GM19463 (cell line): ENCODE measurements around the gene AXIN1.
"Not testable (repeated sequence)": the region's sequence is repeated elsewhere in the genome, so short reads cannot be mapped to it uniquely, and the experiment has no call there.

Experiments
- ATAC-seq: cut with Tn5 transposase; IDR thresholded peaks from one replicate; pipeline ENCODE4 v1.9.1; 2021; ENCODE audit warnings: mild to moderate bottlenecking, moderate library complexity; ENCODE audit not compliant: unreplicated experiment

The AXIN1 gene

DNA sequence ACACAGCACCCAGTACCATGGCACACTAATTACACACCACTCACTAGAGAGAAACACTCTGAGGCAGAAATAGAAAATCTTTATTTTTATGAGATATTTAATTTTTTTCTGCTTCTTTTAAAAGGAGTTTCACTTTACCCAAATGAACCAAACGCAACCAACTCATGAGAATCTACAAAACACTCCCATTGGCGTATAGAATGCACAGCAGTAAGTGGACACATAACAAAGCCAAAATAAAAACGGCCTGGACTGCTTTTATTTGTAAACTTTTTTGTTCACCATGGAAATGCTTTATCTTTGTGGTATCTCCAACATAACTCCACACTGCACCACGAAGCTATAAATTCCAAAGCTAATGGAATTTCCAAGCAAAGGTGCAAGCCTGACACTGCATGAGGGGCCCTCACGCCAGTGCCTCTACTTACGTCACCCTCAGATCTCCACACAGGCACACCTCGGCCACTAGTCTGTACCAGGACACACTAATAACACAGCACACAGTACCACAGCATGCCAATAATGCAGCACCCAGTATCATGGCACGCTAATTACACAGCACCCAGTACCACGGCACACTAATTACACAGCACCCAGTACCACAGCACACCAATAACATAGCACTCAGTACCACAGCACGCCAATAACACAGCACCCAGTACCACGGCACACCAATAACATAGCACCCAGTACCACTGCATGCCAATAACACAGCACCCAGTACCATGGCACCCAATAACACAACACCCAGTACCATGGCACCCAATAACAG lies 17.5 kb downstream of the AXIN1 start:
- ATAC-seq: not testable (repeated sequence)

DNA sequence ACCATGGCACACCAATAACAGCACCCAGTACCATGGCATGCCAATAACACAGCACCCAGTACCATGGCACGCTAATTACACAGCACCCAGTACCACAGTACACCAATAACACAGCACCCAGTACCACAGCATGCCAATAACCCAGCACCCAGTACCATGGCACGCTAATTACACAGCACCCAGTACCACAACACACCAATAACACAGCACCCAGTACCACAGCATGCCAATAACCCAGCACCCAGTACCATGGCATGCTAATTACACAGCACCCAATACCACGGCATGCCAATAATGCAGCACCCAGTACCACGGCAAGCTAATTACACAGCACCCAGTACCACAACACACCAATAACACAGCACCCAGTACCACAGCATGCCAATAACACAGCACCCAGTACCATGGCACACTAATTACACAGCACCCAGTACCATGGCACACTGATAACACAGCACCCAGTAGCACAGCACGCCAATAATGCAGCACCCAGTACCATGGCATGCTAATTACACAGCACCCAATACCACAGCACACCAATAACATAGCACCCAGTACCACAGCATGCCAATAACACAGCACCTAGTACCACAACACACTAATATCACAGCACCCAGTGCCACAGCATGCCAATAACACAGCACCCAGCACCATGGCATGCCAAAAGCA lies 18.2 kb downstream of the AXIN1 start:
- not testable (repeated sequence) for ATAC-seq

GRCh38 chr16:333406-334094 lies 19.0 kb downstream of the AXIN1 start:
- no peak for ATAC-seq

DNA sequence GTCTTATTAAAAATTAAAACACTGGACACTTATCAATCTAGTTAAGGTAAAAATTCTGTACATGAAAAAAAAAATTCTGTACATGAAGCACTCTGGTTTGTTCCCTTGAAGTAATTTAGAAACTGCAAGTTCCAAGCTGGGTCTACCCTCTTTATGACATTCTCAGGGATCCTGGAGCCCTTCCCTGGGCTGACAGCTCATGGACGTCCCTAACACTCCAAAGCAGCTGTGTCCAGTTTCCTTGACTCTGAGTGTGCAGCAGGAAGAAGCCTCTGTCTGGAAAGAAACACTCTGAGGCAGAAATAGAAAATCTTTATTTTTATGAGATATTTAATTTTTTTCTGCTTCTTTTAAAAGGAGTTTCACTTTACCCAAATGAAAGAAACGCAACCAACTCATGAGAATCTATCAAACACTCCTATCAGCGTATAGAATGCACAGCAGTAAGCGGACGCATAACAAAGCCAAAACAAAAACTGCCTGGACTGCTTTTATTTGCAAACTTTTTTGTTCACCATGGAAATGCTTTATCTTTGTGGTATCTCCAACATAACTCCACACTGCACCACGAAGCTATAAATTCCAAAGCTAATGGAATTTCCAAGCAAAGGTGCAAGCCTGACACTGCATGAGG lies 21.2 kb downstream of the AXIN1 start:
- not testable (repeated sequence) for ATAC-seq

GRCh38 chr16:330741-331140 lies 21.8 kb downstream of the AXIN1 start:
- ATAC-seq: no peak

DNA sequence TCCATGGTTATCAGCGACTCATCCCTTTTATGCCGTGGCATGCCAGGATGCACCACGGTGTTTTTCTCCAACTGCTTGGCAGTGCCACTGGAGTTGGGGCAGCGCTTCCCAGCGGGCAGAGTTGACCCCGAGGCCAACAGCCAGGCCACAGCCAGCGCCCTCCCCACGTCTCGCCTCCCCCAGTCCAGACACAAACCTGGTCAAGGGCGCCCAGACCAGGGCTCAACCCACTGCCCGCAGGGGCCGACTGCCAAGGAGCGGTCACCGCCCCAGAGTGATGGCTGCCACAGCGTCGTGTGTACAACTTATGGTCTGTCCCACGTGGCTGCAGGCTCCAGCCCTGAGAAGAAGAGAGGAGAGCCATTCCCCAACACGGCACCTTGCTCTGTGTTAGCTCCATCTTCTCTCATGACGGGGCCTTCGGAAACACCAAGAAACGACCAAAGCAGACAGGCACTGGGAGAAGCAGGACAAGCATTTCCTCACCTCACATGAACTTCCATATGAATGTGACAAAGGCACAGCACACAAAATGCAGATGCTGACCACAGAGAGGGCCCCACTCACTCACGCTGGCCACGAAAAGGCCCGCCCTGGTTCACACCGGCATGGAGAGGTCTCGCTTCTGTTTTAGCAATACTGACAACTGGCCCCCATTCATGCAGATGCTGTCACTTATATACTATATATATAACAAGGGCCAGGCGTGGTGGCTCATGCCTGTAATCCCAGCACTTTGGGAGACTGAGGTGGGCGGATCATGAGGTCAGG lies 27.0 kb downstream of the AXIN1 start:
- ATAC-seq: no peak

DNA sequence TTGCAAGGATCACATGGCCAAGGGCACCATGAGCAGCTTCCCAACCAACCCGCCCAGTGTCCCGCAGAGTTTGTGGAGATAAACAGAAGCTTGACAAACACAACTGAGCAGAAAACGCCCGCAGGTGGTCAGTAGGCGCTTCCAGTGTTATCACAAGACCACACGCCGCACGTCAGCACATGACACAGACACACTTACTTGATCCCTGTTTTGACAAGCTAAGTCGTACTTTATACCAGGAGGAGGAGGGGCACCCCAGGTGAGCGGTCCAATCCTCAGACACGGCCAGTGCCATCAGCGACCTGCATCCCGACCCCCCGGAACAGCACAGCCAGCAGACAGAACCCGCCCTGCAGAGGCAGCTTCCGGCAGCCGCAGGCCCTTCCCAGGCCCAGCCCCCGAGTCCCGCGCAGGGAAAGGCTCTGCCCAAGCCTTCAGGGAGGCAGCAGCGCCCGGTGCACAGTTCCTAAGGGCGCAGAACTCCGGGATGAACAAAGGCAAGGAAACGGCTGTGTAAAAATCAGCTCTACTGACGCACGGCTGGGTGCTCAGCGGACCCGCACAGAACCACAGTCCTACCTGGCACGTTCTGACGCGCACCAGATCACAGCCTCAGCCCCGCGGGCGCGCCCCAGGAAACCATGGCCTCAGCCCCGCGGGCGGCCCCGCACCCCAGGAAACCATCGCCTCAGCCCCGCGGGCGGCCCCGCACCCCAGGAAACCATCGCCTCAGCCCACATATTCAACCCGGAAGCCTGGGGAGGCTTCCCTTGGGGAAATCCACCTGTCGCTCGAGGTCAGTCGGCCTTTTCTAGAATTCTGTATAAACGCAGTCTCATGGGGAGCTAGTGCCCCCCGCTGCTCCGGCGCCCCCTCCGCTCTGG lies 27.8 kb downstream of the AXIN1 start:
- no peak for ATAC-seq

- ATAC-seq: no peak
These were observed 28.4 kb downstream of the AXIN1 start for GRCh38 chr16:324201-324450.

DNA sequence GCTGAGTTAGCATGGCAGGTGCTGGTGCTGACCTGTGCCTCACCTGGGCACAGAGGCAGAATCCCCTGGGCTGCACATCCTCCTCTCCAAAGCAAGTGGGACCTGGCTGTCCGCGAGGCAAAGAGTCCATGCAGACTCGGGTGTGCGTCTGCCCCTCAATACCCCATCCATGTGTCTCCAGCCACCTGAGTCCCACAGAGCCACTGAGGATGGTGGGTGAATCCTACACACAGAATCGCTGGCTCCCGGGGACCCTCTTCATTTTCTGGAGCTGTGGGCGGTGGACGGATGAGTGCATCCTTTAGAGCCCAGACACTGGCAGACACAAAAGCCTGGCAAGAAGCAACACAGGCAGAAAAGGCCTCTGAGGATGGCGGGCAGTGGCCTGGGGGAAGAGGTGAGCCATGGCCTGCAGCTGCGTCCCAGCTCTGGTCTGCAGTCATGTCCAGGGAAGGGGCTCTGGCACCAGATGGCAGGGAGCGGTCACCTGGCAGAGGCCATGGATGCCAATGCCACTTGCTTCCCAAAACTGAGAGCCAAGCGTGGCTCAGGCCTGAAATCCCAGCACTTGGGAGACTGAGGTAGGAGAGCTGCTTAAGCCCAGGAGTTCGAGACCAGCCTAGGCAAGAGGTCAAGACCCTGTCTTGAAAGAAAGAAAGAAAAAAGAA lies 29.9 kb downstream of the AXIN1 start:
- no peak for ATAC-seq

GRCh38 chr16:321532-321931 lies 31.0 kb downstream of the AXIN1 start:
- ATAC-seq: no peak

DNA sequence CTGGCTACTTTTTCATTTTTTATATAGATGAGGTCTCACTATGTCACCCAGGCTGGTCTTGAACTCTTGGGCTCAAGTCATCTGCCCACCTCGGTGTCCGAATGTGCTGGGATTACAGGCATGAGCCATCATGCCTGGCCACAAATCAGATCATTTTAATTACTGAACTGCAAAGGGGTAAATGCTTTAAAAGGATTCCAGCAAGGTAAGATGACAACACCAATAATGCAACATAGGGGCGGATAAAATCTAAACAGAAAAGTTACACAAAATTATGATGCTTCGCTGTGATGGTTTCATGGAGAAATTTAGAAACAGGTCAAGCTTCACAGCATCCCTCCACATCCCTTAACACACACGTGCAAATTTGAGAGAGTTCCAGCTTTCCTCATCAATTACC lies 32.3 kb downstream of the AXIN1 start:
- ATAC-seq: no peak

DNA sequence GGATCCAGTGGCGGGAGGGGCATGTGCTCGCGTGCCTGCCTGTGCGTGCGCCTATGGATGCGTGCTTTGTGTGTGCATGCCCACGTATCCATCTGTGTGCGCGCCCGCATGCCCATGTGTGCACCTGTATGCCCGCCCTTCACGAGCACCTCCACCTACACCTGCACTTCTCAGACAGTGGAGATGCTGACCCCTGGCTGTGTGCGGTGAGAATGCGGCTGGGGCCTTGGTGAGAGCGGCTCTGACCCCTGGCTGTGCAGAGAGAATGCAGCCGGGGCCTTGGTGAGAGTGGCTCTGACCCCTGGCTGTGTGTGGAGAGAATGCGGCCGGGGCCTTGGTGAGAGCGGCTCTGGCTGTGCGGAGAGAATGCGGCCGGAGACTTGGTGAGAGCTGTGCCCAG lies 33.9 kb downstream of the AXIN1 start:
- ATAC-seq: no peak

GRCh38 chr16:317583-317982 lies 34.9 kb downstream of the AXIN1 start:
- ATAC-seq: no peak

- ATAC-seq: no peak
These were observed 35.6 kb downstream of the AXIN1 start for GRCh38 chr16:316741-317464.

DNA sequence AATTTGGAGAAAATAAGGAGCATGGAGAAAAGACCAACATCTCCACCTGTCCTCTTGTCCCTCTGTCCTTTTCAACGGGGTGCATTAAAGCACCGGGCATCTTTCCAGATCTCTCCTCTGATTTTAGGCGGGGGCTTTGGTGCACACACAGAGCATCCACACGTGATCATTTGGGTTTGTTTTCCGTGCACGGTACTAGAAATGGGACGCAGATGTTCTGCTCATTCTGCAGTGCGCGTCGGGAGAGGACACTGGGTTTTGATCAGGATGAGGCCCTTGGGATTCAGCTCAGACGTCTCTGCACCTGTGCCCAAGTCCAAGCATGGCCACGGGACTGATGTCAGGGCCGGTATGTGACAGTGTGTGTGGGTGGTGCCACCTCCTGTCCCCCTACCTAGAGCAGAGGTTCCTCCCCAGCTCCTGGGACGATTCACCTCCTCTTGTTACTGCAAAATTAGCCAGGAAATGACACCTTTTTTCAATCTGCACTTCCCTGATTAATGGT lies 37.7 kb downstream of the AXIN1 start:
- ATAC-seq: no peak

DNA sequence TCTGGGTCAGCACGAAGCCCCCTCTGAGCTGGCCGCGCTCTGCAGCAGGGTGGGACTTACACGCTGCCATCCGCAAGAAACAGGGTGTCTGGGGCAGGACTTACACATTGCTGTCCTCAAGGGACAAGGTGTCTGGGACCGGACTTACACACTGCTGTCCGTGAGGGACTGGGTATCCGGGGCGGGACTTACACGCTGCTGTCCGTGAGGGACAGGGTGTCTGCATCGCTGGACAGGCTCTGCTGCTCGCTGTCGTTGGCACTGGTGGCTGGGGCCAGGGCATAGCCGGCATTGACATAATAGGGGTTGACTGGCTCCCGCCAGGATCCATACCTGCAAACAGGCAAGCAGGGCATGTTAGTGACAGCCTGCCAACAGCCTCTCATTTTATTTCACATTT lies 38.2 kb downstream of the AXIN1 start:
- ATAC-seq: no peak

- ATAC-seq: no peak
These were observed 40.8 kb downstream of the AXIN1 start for GRCh38 chr16:311725-312124.

DNA sequence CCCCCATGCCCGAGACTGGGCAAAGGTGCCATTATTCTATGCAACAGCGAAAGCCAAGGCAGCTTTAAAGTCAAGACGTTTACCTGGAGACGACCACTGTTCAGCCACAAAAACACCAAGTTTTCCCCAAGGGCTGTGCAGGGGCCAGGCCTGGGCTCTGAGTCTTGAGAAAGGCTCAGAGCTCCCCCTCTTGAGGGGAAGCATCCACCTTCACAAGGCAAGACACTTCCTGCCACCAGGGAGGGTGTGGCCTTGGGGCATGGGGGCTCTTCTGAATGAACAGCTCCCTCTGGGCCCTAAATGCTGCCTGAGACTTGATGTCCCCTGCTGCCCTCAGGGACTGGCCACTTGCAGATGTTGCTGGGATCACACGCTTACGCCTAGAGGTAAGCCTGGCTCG lies 43.0 kb downstream of the AXIN1 start:
- ATAC-seq: no peak
